Cerebellar nuclear complex (tissue), 1 donor: Measurements from ENCODE around the gene KIF26B.
"Not testable (repeated sequence)": the region's sequence is repeated elsewhere in the genome, so short reads cannot be mapped to it uniquely, and the experiment has no call there.

Experiments used
- DNase-seq, 2 experiments: peaks; one replicate each; lab custom pipeline; 2025; lab: John Stamatoyannopoulos, UW

The KIF26B gene

GRCh38 chr1:245279346-245279745 lies 124.6 kb downstream of the KIF26B start:
- no peak for DNase-seq

GRCh38 chr1:245283001-245283400 lies 128.2 kb downstream of the KIF26B start:
- DNase-seq: no peak

GRCh38 chr1:245285168-245285567 lies 130.4 kb downstream of the KIF26B start:
- no peak for DNase-seq

DNA sequence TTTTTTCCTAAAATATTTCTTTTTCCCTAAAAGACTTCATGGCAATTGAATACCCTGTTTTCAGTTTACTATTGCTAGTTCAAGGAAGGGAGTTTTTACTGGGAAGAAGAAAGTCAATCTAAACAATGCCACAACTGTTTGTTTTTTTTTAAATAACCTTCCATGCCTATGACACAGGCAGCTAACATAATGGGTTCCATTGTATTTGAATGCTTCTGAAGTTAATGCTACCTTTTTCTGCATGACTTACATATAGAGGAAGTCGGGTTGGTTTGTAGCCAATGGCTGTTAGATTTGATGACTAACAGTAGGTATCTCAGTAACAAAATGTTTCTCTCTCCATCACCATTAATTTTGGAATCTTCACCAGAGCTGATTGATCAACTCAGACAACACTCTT lies 134.0 kb downstream of the KIF26B start:
- DNase-seq: no peak

GRCh38 chr1:245290836-245291235 lies 136.1 kb downstream of the KIF26B start:
- no peak for DNase-seq

DNA sequence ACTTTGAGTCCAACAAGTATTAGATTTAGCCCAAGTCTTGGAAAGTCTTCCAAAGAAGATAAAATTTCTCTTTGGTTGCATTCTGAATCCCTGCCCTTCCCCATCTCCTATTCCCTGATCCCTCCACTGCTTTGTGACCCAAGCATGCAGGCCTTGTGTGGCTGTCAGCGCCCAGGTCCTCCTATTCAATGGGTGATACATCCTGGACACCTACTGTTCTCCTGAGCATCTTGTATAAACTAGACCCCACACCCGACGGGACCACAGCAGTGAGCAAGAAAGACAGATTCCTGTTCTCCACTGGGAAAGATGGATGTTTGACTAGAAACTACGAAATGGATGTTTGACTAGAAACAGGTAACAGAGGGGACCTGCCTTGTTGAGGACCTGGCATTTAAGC lies 136.6 kb downstream of the KIF26B start:
- DNase-seq: no peak

DNA sequence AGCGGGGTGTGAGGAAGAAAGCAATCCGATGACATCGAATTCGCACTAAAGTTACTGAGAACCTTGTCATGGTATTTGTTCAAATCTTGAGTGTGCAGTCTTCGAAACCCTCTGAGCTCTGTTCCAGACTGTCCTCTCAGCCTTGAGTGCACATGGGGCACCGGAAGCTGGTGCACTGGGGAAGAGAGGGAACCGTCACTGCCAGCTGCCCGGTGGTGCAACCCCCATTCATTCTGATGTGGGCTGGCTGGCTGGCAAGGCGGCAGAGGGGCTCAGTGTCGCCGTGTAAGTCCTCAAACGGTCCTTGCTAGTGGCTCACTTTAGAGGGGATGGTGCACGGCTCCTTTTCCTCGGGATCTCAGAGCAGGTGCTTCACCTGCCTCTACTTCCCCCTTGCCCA lies 137.4 kb downstream of the KIF26B start:
- DNase-seq: no peak

DNA sequence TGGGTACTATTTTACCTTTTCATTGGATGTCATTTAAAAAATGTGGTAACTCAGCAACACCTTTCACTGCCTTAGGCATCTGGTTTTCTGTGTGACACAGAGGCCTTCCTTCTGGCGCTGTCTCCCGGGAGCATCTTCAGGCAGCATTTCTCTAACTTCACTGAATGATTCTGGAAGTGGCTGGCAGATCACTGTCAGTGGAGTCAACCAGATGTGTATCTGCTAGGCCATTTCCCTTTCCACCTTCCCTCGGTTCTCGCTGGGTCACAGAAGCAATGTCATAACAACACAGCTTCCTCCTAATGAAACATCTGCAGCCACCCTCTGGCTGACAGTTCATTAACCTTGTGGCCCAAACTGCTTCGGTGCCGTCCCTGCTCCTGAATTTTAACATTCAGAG lies 137.8 kb downstream of the KIF26B start:
- DNase-seq: no peak

DNA sequence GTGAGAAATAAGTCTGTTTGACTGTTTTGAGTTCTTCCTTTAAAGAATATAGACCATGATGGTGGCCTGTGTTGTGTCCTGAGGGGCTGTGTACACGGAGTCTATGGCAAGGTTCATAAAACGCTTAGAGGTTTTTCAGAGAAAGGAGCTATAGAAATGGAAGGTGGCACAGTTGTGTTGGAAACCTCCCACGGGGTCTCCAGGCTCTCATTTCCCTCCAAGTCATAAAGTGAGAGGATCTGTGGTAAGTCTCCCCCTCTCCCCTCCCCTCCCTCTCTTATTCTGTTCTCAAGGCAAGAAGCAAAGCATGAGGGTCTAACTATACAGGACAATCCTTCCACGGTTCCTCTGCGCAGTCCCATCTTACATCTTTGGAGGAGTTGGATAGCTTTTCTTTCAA lies 139.2 kb downstream of the KIF26B start:
- no peak for DNase-seq

- no peak for DNase-seq
These were observed 144.0 kb downstream of the KIF26B start for GRCh38 chr1:245298781-245299180.

GRCh38 chr1:245301162-245301580 lies 146.4 kb downstream of the KIF26B start:
- no peak for DNase-seq

DNA sequence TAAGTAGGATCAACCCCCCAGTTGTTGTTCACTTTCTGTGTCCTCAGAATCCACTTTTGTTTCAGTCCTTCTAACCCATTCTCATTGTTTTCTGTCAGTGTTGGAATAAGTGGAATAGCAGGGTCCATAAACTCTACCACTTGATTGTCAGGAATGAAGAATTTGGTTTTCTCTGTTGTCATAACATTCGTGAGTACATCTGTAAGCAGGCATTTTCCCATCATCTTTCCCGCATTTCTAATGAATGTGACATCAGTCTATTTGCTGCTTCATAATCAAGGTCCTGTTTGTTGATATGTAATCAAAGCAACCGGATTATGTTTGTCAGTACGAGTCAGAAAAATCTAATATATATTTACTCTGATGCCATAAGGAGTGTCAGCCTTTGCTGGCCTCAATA lies 147.1 kb downstream of the KIF26B start:
- DNase-seq: no peak

DNA sequence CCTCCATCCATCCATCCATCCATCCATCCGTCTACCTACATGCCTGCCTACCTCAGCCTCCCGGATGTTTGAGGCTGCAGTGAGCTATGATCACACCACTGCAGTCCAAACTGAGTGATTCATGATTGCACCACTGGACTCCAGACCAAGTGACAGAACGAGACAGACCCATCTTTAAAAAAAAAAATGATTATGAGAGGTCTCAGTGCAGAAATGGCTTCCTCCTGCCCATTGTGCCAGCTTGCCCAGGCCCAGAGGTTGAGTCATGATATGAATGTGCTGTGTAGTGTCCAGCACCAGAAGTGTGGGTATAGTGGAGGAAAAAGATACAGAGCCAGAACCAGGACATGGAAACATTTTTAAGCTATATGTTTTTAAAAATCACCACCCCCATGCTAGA lies 149.9 kb downstream of the KIF26B start:
- no peak for DNase-seq

- no peak for DNase-seq
These were observed 151.2 kb downstream of the KIF26B start for GRCh38 chr1:245306020-245306419.

- no peak for DNase-seq
These were observed 152.0 kb downstream of the KIF26B start for GRCh38 chr1:245306628-245307410.

DNA sequence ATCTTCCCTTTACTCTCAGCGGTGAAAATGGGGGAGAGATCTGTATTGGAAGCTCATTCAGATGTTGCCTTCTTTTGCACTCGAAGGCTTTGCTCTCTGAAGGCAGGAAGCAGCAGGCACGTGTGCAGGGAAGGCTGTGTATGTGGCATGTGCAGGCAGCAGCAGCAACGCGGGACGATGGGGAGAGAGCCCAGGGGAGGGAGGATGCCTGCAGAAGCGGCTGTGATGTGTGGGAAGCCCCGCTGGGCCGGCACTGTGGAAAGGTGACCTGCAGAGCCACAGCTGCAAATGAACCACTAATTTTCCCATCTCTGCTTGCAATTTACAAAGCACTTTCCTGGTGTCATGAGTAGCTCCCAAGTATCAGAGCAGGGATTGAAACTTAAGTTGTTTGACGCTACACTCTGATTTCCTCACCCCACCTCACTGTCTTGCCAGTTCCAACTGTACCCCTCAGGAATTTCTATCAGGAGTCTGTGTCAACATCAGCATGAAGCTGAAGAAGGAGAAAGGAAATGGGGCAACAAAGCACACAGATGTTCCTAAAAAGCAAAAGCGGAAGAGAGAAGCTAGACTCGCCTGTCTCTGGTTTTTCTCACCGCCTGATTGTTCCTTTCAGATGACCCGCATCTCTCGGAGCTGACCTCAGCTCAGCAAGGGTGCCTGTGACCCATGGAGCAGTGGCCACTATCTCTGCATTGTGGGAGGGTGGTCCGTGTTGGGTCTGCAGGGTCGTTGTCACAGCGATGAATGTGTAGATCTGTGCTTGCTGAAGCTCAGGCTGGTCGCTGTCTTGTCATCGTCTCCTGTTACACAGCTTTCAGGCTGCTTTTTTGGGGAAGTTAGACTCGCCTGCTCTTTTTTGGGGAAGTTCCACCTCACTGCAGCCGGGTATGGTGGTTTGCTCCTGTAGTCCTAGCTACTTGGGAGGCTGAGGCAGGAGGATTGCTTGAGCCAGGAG lies 156.1 kb downstream of the KIF26B start:
- DNase-seq: no peak

DNA sequence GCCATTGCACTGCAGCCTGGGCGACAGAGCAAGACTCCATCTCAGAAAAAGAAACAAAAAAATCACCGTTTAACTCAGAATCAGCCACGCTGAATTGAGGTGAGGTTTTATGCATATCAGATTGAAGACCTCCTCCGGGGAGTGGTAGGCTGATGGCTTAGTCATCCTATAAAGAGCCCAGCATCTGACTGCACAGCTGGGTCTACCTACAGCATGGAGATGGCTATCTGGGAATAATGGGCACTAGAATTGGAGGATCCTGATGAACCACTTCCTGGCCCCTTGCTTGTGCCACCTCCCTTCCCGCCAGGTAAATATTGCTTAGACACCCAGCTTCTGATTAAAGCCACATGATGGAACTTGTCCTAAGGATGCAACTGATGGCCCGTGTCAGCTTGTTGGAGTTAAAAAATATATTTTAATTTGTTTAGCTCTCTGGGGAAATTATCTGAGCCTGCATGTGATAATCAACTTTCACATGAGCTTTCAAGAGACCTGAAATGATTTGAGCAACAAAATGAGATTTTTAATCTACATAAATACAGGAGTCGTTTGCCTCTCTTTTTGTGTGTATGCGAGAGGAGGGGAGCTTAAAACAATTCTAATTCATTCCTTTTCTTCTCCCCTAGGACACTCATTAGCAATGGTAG lies 157.2 kb downstream of the KIF26B start:
- no peak for DNase-seq

GRCh38 chr1:245313576-245313975 lies 158.8 kb downstream of the KIF26B start:
- DNase-seq: no peak

DNA sequence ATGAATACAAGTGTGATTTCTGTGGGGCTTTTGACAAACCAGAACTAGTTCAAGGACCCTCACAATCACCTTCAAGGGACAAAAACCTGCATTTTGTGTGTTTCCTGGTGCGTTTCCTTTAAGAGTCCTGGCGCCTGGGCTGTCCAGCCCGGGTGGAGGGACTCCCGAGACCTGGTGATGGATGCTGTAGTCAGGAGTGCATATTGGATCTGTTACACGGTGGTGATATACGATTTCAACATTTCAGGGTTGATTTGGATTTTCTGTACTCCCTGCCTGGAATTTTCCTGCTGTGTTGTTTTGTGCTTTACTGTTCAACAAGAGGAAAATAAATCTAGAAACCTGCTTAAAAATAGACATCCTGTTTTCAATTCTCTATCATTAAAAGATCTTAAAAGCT lies 162.0 kb downstream of the KIF26B start:
- DNase-seq: no peak

DNA sequence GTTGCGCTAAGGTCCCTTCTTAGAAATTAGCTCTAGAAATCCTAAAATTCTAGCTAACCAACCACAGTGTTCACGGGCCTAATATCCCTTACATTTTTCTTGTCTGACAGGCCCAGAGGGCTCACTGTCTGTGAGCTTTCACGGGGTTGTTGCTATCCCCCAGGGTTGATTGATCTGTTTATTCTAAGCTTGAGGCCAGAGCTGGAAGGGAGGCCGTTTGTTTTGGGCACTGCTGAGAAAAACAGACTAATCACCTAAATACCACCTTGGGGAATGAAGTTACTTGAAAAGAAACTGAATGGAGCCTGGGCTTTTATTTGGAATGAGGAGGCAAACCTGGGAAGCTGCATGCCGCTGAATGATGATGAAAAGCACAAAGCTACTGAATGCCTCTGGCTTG lies 162.4 kb downstream of the KIF26B start:
- no peak for DNase-seq

DNA sequence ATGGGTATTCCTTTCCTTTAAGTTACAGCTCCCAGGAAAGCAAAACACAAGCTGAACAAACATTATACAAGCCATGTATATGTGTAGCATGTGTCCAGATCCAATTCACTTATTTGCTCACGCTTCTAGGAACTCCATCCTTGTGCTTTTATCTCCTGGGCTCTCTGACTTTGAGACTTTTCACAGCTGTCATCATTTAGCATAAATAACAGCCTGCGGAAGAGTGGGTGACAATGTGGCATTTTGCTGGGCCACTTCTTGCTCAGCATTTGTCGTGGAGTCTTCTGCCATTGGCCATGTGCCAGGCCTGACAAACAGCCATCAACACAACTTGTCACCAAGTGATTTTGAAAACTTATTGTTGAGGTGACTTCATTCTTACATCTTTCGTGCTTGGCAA lies 164.3 kb downstream of the KIF26B start:
- DNase-seq: no peak

- no peak for DNase-seq
These were observed 167.9 kb downstream of the KIF26B start for GRCh38 chr1:245322673-245323072.

DNA sequence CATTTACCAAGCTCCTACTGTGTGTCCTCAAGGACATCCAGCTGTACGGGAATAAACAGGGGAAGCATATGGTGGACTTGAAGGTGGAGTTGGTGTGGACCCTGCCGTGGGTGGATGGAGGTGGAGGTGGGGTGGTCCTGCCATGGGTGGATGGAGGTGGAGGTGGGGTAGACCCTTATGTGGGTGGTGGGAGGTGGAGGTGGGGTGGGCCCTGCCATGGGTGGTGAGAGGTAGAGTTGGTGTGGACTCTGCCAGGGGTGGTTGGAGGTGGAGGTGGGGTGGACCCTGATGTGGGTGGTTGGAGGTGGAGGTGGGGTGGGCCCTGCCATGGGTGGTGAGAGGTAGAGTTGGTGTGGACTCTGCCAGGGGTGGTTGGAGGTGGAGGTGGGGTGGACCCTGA lies 169.0 kb downstream of the KIF26B start:
- not testable (repeated sequence) for DNase-seq
